Ishikawa (cell line): Measurements from ENCODE around the gene CATSPERB.

Source experiments
- EGR1 ChIP-seq: IDR thresholded peaks from 2 replicates; pipeline ENCODE4 v1.6.1; 2012
- EP300 ChIP-seq: IDR thresholded peaks from 2 replicates; pipeline ENCODE4 v1.6.1; 2012; ENCODE audit warnings: borderline replicate concordance
- FOXM1 ChIP-seq: IDR thresholded peaks from 2 replicates; pipeline ENCODE4 v1.6.1; 2012; ENCODE audit warnings: low read depth, borderline replicate concordance
- RAD21 ChIP-seq: IDR thresholded peaks from 2 replicates; pipeline ENCODE4 v1.6.1; 2012; ENCODE audit warnings: low read depth

DNA sequence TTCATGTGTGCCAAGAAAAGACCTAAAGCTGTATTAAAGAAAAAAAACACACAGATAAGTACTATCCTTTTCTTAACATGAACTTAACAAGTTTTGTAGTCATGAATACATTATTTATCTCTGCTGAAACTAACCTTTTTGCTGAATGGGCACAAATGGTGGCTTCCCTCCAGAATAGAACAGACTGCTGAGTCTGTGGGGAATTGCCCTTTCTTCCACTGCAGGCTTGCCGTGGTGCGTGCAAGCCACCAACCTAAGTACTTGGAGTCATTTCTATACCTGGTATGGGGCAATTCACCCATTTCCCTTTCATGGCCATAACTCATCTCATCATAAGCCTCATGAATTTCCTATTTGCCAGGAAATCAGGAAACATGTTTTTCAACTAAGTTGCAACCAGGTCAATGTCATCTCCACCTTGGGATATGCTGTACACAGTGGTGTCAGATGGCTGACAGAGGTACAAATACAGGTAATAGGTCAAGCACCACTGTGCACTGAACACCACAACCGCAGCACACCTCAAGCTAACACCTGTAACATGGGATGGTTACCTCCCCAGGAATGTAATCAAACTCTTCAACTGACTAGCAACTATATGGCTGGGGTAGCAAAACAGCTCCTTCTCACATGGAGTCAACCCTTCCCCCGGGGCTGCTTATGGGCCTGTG lies 49.9 kb downstream of the CATSPERB start:
- no peak for TF ChIP-seq RAD21
- no peak for TF ChIP-seq EGR1
- TF ChIP-seq FOXM1: no peak
- TF ChIP-seq EP300: no peak
